Kidney epithelial cell (primary cell): ENCODE results near the gene LIPC. TPM values are rescaled to one million over a fixed set of nuclear protein-coding genes. Genes with fewer than 3 reads are reported as not detected.

ENCODE experiments used
- DNase-seq: peaks from one replicate; pipeline ENCODE4 v3.0.0-alpha.2; 2010; ENCODE audit warnings: low read depth
- H3K27me3 ChIP-seq: 2 replicates; pipeline ENCODE4 v1.6.0; 2011; ENCODE audit warnings: low read length; ENCODE audit not compliant: control insufficient read depth, insufficient read depth
- H3K36me3 ChIP-seq: 2 replicates; pipeline ENCODE4 v1.5.1; 2011; ENCODE audit warnings: low read length; ENCODE audit not compliant: control insufficient read depth, insufficient read depth
- H3K4me3 ChIP-seq: 2 replicates; pipeline ENCODE4 v1.5.1; 2011; ENCODE audit warnings: low read depth, mild to moderate bottlenecking, control low read depth, low read length
- CTCF ChIP-seq: IDR thresholded peaks from 2 replicates; pipeline ENCODE4 v1.5.1; 2011; ENCODE audit warnings: mild to moderate bottlenecking, moderate library complexity, low read length, control low read depth, inconsistent platforms; ENCODE audit not compliant: insufficient read depth, poor library complexity, severe bottlenecking
- total RNA-seq: library from RNA; depleted of rRNA; stranded (reverse); fragments of >200 nt; gene quantifications from 2 replicates; pipeline ENCODE4 v1.2.3, GENCODE V29; 2015

LIPC gene
- total RNA-seq, 1 donor from 2014 or later = 1.3 TPM

DNA sequence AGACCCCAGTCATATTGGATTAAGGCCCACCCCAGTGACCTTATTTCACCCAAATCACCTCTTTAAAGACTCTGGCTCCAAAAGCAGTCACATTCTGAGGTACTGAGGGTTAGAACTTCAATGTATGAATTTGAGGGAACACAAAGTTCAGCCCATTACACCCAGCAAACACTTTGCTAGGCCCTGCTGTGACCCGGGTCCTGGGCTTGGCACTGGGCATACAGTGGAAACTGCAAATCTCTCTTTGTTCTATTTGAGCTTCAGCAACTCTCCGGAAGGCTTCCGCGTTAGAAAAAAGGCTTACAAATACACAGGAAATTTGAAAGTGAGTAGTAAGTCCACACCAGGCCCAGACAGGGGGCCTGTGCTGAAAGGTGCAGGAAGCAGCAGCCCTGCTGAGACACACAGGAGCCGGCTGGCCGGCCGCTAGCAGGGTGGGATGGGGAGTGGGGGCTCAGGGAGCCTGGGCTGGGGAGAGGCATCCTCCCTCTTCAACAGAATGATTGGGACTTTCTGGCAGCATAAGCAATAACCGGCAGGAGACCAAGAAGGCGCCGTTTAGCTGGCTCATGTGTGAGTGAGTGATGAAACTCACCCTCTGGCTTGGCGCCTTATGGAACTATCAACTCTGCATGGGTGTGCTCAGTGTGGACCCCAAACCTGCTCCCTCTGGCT lies 13.0 kb downstream of the LIPC start:
- Histone ChIP-seq H3K36me3 (no peaks in the 10 kb centered on the region), H3K4me3 (no peak overlapping the region), H3K27me3 (no peaks in the 10 kb centered on the region)
- no peak for DNase-seq
- TF ChIP-seq CTCF = no peak

DNA sequence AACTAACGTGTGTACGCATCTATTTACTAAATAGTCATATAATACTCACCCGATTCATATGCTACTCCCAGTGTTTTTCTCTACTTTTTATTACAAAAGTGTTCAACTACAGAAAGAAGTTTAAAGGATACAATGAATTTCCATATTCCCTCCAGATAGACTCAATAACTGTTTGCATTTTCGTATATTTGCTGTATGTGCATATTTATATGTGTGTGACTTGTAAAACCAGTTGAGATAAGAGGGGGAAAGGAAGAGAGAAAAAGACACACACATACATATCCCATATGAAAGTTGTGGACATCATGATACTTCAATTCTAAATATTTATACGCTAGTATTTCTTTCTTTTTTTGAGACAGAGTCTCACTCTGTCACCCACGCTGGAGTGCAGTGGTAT lies 14.1 kb downstream of the LIPC start:
- H3K4me3 ChIP-seq = no peak overlapping the region
- TF ChIP-seq CTCF = no peak

DNA sequence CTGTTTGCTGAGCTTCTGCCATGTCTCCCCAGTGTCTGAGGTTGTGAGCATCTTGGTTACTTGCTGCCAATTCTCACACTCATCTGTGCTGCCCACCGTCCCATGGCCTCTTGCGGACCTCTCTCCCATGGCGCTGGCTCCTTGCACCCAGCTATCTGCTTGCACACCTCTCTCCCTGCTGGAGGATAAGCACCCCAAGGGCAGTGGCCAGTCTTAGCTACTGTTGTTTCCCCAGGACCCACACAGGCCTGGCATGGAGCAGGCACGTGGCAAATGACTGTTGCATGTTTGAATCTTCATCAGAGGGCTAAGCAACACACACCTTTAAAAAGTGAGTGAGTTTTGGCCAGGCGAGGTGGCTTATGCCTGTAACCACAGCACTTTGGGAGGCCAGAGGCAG lies 14.7 kb downstream of the LIPC start:
- H3K4me3 ChIP-seq = no peak overlapping the region
- TF ChIP-seq CTCF = no peak
- no peak for DNase-seq
- no peaks in the 10 kb centered on the region for H3K36me3 ChIP-seq
- H3K27me3 ChIP-seq = no peaks in the 10 kb centered on the region

More for the DNA sequence above, 14.1 kb downstream of the LIPC start:
- H3K27me3 ChIP-seq = no peaks in the 10 kb centered on the region
- DNase-seq = no peak
- H3K36me3 ChIP-seq = no peaks in the 10 kb centered on the region

DNA sequence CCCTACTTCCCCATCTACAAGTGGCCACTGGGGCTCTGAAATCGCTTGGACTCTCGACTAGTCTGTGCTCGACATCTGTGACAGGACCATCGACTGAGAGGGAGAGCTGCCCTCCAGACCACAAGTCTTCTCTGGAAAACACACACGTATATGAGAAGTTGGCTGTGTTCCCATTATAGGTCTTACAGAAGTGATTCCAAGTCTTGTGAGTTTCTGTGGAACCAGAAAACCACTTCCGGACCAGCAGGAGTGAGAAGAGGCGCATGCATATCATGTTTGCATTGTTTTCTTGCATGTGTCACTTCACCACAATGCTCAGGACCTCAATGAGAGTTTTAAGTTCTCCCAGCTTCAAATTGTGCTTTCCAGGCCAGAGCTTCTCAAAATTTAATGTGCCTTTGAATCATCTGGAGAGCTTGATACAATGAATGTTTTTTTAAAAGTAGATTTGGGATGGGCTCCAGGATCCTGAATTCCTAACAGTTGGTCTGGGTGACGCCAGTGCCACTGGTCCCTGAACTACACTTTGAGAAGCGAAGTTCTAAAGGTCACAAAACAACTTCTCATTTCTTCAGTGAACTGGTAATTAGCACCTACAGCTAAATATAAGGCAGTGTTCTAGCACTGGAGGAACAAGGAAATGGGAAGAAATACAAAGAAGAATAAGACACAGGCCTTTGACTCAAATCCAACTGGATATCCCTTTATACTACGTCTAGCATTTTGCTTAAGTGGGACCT lies 15.7 kb downstream of the LIPC start:
- peak; percentile 85 for DNase-seq
- TF ChIP-seq CTCF = no peak
- H3K27me3 ChIP-seq = no peaks in the 10 kb centered on the region
- H3K36me3 ChIP-seq = no peaks in the 10 kb centered on the region
- no peak overlapping the region for H3K4me3 ChIP-seq

DNA sequence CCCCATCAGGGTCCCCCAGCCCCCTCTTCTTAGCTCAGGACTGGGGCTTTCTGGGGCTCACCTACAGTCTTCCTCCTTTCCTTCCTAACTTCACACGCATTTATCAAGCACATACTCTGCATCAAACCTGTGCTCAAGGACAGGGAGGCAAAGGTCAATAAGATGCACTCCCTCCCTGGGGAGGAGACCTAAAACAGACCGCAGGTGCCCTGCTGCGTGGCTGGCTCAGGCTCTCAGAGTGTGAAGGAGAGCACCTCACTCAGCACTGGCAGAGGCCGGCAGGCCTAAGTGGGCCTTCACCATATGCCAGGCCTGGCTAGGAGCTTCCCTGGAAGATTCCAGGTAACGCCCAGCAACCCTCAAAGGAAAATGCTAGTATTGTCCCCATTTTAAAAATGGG lies 16.5 kb downstream of the LIPC start:
- no peaks in the 10 kb centered on the region for H3K27me3 ChIP-seq
- TF ChIP-seq CTCF = no peak
- DNase-seq = no peak
- no peaks in the 10 kb centered on the region for H3K36me3 ChIP-seq
- no peak overlapping the region for H3K4me3 ChIP-seq
